ENCODE data around the gene ANKRD65.

GRCh38 chr1:1452882-1453281, 31.8 kb upstream of the ANKRD65 start:
- TF ChIP-seq CTCF (optimal IDR thresholded peaks at IDR 0.05 in 1 of 3, IDR thresholded peaks at IDR 0.05 in 1 of 3, conservative IDR thresholded peaks at IDR 0.05 in 1 of 3; ENCODE audit: extremely low read depth in 1 of 3, insufficient read depth in 2 of 3, low read length in 3 of 3) (no peak), EZH2 (IDR thresholded peaks at IDR 0.05; ENCODE audit: low read length) (no peak)
